ENCODE measurements around the gene SFXN5.

DNA sequence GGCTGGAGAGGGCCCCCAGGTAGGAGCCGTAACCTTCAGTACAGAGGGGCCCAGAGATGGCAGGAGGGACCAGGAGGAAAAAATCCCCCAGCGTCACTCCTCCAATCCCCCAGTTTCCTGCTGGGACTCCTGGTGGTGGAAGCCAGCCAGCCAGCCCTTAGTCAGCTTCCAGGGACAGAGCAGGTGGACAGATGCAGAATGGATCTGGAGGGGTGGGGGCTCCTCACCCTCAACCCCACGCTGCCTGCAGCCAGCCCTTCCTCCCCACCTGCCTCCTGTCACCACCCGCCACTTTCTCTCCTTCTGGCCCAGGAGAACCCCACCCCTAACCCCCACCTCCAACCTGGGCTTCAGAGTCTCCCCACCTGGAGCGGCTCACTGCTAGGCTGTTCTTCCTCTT is 133.1 kb downstream of the SFXN5 start:
- TF ChIP-seq, protein P1, sequence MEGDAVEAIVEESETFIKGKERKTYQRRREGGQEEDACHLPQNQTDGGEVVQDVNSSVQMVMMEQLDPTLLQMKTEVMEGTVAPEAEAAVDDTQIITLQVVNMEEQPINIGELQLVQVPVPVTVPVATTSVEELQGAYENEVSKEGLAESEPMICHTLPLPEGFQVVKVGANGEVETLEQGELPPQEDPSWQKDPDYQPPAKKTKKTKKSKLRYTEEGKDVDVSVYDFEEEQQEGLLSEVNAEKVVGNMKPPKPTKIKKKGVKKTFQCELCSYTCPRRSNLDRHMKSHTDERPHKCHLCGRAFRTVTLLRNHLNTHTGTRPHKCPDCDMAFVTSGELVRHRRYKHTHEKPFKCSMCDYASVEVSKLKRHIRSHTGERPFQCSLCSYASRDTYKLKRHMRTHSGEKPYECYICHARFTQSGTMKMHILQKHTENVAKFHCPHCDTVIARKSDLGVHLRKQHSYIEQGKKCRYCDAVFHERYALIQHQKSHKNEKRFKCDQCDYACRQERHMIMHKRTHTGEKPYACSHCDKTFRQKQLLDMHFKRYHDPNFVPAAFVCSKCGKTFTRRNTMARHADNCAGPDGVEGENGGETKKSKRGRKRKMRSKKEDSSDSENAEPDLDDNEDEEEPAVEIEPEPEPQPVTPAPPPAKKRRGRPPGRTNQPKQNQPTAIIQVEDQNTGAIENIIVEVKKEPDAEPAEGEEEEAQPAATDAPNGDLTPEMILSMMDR (IDR thresholded peaks at IDR 0.05; ENCODE audit: insufficient read depth, low read depth, low read length): no peak
- no peak for TF ChIP-seq EZH2 (IDR thresholded peaks at IDR 0.05; ENCODE audit: insufficient read depth, low read length)
